EL (cell line): Measurements from ENCODE around the gene COMT.

Experiments
- DNase-seq: peaks from one replicate; pipeline ENCODE4 v3.0.0-alpha.2; 2016

Gene COMT

GRCh38 chr22:19970479-19971275 is 29.1 kb downstream of the COMT start:
- peak; percentile 57 for DNase-seq

GRCh38 chr22:19971276-19972124 is 29.9 kb downstream of the COMT start:
- no peak for DNase-seq

DNA sequence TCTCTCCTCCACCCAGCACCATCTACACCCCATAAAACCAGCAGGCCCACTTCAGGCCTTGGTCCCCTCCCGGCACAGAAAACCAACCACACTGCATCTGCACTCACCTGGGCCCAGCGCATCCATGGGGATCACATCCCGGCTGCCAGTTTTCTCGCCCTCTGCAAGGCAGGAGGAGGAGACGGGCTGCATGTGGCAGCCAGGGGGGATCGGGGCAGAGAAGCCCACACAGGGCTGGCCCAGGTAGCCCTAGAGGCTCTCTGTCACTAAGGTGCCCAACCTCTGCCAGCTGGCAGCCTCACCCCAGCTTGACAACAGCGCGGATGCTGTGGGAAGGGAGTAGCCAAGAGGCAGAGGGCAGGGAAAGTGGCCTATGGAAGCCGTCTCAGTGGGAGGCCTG is 30.7 kb downstream of the COMT start:
- no peak for DNase-seq

DNA sequence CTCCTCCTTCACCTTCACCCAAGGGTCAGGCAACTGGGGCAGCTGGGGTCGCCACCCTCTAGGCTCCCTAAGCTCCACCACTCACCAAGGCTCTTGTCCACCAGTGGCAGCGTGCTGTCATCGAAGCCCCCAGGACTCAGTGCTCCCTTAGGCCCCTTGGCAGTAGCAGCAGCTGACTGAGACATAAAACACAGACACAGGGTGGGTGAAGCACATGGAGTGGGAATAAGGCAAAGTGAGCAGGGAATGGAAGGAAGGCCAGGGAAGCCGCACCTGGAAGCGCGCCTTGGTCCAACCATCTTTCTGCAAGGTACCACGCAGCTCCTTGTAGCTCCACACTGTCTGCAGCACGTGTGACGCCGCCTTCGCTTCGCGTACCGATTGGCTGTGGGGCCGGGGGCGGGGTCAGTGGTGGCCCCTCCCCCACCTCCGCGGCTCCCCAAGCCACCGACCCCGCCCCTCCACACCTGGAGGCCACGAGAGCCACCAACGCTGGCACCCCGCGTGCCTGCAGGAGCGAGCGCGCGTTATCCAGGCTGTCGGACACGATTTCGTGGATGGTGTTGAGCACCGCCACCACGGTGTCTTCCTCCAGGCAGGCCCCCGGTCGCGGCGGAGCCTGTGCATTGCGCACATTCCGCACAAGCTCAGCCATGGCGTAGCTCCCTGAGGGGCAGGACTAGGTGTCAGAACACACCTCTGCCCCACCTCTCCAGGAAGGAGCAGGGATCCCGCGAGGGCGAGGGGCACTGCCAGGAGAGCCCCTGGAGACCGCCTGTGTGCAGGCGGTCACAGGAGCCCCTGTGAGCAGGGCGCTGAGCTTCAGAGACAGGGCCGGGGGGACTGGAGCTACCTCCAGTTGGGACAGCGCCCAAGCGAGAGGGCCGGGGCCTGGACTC is 31.3 kb downstream of the COMT start:
- DNase-seq, result no peak

GRCh38 chr22:19973551-19974267 is 32.1 kb downstream of the COMT start:
- no peak for DNase-seq

DNA sequence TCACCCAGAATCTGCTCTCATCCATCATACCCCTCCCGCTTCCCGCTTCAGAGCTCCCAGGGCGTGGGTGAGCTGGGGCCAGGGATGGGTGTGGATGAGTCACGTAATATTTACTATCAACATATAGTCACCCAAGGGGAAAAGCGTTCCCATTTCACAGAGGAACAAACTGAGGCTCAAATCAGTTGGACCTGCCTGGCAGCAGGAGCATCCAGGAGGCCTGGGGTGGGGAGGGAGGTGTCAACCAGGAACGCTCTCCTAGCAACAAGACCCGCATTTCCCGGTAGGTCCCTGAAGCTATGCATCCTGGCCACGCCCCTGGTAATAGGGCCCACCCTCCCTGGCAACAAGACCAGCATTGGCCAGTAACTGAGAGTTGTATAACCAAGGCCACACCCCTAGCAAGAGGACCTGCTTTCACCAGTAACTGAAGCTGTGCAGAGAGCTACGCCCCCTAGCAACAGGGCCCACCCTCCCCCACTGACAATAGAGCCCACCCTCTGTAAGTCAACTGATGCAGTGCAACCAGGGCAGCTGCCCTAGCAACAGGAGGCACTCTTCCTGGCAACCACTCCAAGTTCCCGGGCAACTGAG is 32.8 kb downstream of the COMT start:
- DNase-seq, result peak; percentile 48

- no peak for DNase-seq
These were observed 33.5 kb downstream of the COMT start for GRCh38 chr22:19974935-19975706.

DNA sequence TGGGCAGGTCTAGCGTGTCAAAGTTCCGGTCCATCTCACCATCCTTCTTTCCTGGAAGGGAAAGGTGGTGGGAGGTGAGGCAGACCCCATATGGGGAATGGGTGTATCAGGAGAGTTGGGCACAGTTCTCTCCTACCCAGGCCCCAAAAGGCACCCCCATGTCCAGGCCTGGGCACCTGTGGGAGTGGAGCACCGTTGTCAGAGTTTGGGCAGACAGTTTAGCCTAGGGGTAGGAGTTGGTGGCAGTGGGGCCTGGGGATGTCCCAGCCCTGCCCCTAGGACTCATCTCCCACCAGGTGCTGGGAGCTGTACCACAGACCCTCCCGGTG is 34.1 kb downstream of the COMT start:
- DNase-seq, result no peak

DNA sequence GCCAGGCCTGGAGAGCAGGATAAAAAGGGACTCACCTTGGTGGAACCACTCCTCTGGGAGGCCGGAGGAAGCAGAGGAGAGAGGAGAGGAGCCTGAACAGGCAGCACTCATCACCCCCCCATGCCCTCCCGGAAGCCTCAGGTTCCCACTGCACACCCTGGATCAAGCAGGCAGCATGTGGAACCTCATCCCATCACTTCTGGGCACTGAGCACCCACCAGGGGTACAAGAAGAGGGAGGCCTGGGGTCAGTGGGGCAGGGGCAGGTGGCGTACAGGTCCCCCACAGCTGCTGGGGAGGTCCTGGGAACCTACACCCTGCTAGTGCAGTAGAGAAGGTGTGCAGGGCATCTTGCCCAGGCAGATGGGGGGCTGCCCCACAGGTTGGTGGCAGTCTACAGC is 35.1 kb downstream of the COMT start:
- no peak for DNase-seq

- DNase-seq, result no peak
These were observed 36.0 kb downstream of the COMT start for GRCh38 chr22:19977296-19978243.

- no peak for DNase-seq
These were observed 37.2 kb downstream of the COMT start for GRCh38 chr22:19978748-19979147.

DNA sequence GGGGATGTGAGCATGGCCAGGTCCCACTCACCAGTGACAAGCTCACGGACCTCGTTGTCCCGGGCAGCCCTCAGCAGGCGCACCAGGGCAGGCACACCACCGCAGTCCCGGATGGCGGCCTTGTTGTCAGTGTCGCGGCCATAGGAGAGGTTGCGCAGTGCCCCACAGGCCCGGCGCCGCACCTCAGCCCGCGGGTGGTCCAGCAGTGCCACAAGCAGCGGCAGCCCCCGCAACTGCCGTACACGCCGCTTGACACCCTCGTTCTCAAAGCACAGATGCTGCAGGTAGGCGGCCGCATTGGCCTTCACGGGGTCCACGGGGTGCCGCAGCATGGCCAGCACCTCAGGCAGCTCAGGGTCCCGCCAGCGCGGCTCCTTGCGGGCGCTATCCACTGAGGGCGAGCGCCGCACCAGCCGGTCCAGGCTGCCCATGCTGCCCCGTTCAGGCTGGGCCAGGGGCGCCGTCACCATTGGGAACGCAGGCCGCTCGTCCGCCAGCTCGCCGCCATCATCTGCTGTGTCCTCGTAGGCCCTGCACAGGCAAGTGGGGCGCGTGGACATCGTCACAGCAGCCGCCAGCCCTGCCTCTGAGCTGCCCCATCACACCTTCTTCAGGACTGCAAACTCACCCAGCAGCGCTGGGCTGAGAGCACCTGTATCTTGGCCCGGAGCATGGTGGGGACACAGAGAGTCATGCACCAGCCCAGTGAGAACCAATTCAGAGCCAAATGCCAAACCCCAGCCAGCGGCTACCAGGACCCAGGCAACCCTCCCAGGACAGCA is 38.3 kb downstream of the COMT start:
- no peak for DNase-seq

DNA sequence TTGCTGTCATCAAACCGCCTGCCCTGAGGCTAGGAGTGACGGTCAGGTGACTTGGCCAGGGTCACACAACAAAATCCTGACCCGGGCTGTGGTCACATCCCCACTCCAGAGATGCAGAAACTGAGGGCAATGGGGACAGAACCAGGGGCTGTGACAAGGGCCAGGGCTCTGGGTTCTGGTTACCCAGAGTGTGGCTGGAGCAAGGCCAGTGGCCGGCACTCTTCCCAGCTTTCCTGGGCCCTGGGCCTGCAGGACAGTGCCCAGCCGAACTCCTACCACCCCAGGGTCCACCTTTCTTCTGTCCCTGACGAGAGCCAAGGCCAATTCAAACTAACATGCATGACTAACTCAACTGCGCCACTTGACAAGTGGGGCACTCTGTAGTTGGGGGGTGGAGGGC is 39.2 kb downstream of the COMT start:
- no peak for DNase-seq

DNA sequence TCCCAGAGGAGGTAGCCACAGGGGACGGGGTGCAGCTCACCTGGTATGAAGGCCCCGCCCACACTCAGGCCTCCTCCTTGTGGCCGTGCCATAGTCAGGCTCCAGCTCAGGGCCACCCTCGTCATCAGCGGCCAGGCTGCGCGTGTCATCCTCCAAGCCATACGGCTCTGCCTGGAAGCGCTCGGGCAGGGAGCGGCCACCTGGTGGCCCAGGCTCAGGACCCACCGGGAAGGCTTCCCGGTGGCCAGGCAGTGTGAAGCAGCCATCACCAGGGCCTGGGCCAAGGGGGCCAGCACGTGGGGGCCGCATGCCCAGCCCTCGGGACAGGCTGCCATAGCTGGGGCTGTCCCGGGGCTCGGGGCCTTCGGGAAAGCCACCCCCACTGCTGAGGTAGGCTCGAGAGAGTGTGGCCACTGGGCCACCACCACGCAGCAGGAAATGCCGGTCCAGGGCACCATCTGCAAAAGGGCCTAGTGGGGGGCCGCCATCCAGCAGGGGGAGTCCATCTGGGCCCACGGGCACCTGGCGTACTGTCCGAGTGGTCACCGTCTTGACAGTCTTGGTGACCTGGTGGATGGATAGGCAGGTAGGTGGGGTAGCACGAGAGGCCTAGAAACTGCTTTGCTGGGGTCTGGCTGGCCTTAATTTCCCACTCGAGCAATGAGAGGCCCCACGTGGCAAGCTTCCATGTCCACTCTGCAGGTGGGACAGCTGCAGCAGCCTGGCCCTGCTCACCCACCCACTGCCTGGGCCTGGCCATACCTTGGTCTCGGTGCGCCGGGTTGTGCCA is 39.8 kb downstream of the COMT start:
- DNase-seq, result no peak

GRCh38 chr22:19981961-19982920 is 40.7 kb downstream of the COMT start:
- DNase-seq, result no peak

DNA sequence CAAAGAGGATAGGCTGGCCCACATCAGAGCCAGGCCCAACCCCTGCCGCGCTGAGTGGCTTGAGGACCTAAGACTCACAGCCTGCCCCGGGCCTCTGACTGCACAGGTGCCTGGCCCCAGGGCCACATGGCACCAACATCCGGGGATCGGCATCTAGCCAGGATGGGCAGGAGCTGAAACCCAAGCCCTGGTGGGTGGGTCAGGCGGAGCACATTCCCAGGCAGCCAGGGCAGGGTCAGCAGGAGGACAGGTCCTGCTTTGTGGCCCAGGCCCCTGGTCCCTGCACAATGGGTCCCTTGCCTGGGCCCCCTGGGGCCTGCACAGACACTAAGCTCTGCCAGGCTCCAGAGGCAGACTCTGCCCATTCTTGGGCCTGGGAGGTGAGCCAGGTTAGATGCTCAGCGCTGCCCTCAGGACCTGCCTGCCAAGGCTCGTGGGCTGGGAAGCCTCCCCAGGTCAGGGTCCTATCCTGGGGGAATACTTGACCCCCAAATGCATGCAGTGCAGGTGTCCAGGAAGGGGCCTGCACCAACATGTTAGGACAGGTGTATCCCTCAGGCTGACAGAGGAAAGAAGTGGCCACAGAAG is 41.5 kb downstream of the COMT start:
- no peak for DNase-seq

DNA sequence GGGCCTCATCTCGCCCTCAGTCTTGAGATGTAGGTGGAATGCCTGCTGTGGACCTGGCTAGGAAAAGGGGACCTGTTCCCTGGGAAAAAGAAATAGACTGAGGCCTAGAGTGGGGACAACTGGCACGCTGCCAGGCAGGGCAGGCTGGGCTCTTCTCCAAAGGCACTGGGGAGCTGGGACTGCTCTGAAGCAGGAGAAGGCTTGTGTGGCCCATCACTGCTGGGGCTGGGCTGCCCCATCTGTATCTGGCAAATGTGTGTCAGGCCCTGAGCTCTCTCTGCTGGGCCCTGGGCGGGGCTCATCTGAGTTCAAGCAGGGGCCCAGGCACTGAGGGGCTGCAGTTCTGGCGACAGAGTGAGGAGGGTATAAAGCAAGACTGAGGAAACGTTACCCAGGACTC is 42.2 kb downstream of the COMT start:
- peak; percentile 17 for DNase-seq
